GM21619 (cell line): ENCODE results near the gene CYFIP1.

Experiments used
- ATAC-seq: cut with Tn5 transposase; IDR thresholded peaks from one replicate; pipeline ENCODE4 v1.9.1; 2021; ENCODE audit not compliant: unreplicated experiment

CYFIP1 gene

GRCh38 chr15:22918596-22919140 is 61.5 kb downstream of the CYFIP1 start:
- ATAC-seq = no peak

- ATAC-seq = no peak
Measured at GRCh38 chr15:22918056-22918455, 62.1 kb downstream of the CYFIP1 start.

- ATAC-seq = no peak
Measured at GRCh38 chr15:22917556-22917955, 62.6 kb downstream of the CYFIP1 start.

- ATAC-seq = no peak
Measured at GRCh38 chr15:22916606-22917350, 63.4 kb downstream of the CYFIP1 start.

- no peak for ATAC-seq
Measured at GRCh38 chr15:22915866-22916515, 64.2 kb downstream of the CYFIP1 start.

GRCh38 chr15:22913646-22914380 is 66.4 kb downstream of the CYFIP1 start:
- no peak for ATAC-seq

- no peak for ATAC-seq
Measured at GRCh38 chr15:22912256-22912655, 67.9 kb downstream of the CYFIP1 start.

GRCh38 chr15:22911306-22911705 is 68.9 kb downstream of the CYFIP1 start:
- no peak for ATAC-seq

- no peak for ATAC-seq
Measured at GRCh38 chr15:22908830-22909229, 71.3 kb downstream of the CYFIP1 start.

- ATAC-seq = no peak
Measured at GRCh38 chr15:22907161-22907950, 72.8 kb downstream of the CYFIP1 start.

- no peak for ATAC-seq
Measured at GRCh38 chr15:22904736-22905135, 75.4 kb downstream of the CYFIP1 start.

- no peak for ATAC-seq
Measured at GRCh38 chr15:22903961-22904534, 76.1 kb downstream of the CYFIP1 start.

GRCh38 chr15:22903427-22903826 is 76.7 kb downstream of the CYFIP1 start:
- no peak for ATAC-seq

GRCh38 chr15:22902981-22903380 is 77.2 kb downstream of the CYFIP1 start:
- ATAC-seq = no peak

GRCh38 chr15:22902578-22902977 is 77.6 kb downstream of the CYFIP1 start:
- ATAC-seq = no peak

GRCh38 chr15:22902046-22902445 is 78.1 kb downstream of the CYFIP1 start:
- ATAC-seq = no peak

GRCh38 chr15:22895465-22896190 is 84.5 kb downstream of the CYFIP1 start:
- ATAC-seq = peak; percentile 93

GRCh38 chr15:22893881-22894280 is 86.3 kb downstream of the CYFIP1 start:
- no peak for ATAC-seq

- no peak for ATAC-seq
Measured at GRCh38 chr15:22893081-22893480, 87.1 kb downstream of the CYFIP1 start.

GRCh38 chr15:22892333-22892732 is 87.8 kb downstream of the CYFIP1 start:
- ATAC-seq = no peak
